Esophagus squamous epithelium (tissue), 5 donors: ENCODE data around the gene RP2. TPM values are rescaled to one million over a fixed set of nuclear protein-coding genes. Genes with fewer than 3 reads are reported as not detected.

Source experiments
- DNase-seq: peaks from one replicate; lab custom pipeline; 2025; lab: John Stamatoyannopoulos, UW
- H3K27ac ChIP-seq, 4 donors: fragments of 200-600 bp; sonication (generic); one replicate each; pipeline ENCODE4 v1.5.1; 2016 to 2019; ENCODE audit warnings: mild to moderate bottlenecking in 1 of 4
- H3K27me3 ChIP-seq, 4 donors: fragments of 200-600 bp; sonication (generic); 1 replicate in 3 of 4; 2 replicates in 1 of 4; pipeline versions ENCODE4 v1.5.1 to v1.6.0; 2017 to 2021; ENCODE audit warnings: antibody characterized with exemption in 1 of 4
- H3K36me3 ChIP-seq, 3 donors: fragments of 200-600 bp; sonication (generic); one replicate each; pipeline ENCODE4 v1.5.1; 2016 to 2019
- H3K4me1 ChIP-seq, 3 donors: fragments of 200-600 bp; sonication (generic); one replicate each; pipeline ENCODE4 v1.5.1; 2017 to 2019
- H3K4me3 ChIP-seq, 4 donors: fragments of 200-600 bp; sonication (generic); 1 replicate in 3 of 4; 2 replicates in 1 of 4; pipeline ENCODE4 v1.5.1; 2016 to 2019; ENCODE audit warnings: mild to moderate bottlenecking in 2 of 4, moderate library complexity in 1 of 4
- H3K9me3 ChIP-seq, 3 donors: fragments of 200-600 bp; sonication (generic); one replicate each; pipeline ENCODE4 v1.5.1; 2016 to 2019
- POLR2A ChIP-seq, 4 donors: fragments of 450-650 bp; IDR thresholded peaks; one replicate each; pipeline ENCODE4 v1.6.1; 2017; ENCODE audit warnings: antibody characterized with exemption in 4 of 4, mild to moderate bottlenecking in 4 of 4, moderate library complexity in 3 of 4
- WGBS, 2 donors: methylation state at CpG; one replicate each; pipeline ENCODE4 v1.1.5; 2018; 5-methylcytosine and 5-hydroxymethylcytosine counted together
- intact Hi-C: fragments of 100-400 bp; cut with DNase I; formaldehyde crosslinking; loops from one replicate; pipeline ENCODE4 v1.15.0; 2022
- total RNA-seq, 4 donors: library from RNA; depleted of rRNA; stranded (reverse); fragments of >200 nt; gene quantifications; one replicate each; pipeline ENCODE4 v1.1.0, GENCODE V29; 2016
- TF ChIP-seq, protein P1 (sequence below), 6 experiments: fragments of 450-650 bp in 4 of 6; fragments of 200-600 bp in 2 of 6; sonication (generic) in 2 of 6; IDR thresholded peaks; one replicate each; pipeline ENCODE4 v1.5.1; 2016 to 2019; ENCODE audit warnings: antibody characterized with exemption in 6 of 6, mild to moderate bottlenecking in 4 of 6, moderate library complexity in 4 of 6
- donor health status: DM: yes; HTN: yes; CAD: no.

Gene RP2
- total RNA-seq, 4 donors from 2014 or later: 14.9 to 21.9 (median 17.6) TPM

DNA sequence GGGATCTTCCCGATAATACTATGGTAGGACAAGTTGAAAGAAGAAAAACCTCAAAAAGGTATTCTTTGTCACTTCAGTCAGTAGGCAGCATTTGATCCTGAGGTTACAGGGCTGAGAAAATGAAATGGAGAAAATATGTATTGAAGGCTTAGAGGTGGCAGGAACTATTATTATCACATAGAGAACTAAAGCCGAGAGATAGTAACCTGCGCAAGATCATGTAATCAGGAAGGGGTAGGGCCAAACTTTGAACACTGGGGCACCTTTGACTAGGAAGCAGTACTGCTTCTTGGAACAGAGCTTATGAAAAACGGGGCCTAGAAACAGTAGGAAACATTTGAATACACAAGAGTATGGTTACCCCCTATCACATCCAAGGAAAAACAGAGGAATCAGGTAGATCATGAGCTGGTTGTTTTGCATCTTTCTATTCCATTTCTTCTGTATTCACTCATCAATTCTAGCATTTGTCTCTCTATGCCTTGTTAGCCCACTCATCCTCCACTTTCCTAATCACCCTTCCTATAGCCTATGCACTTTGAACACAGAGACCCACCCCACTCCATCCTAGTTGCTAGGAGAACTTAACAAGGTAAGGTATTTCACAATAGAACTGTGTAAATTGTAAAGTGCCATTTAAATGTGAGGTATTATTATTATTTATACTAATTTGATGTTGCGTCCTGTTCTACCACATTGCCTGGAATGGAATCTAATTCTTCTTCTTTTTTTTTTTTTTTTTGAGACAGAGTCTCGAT lies 43.3 kb upstream of the RP2 start:
- H3K36me3 ChIP-seq: no peaks in the 10 kb centered on the region
- 62 to 82% methylated on average over 5 to 6 of the region's 6 CpGs for WGBS, 2 donors
- H3K4me1 ChIP-seq: peaks cover 0 to 28% (median 10%) of the 10 kb centered on the region in 3 donors
- H3K27ac ChIP-seq: peak overlapping the region in 3 of 4 donors; percentile 65 to 85 (median 79)
- no peaks in the 10 kb centered on the region for H3K9me3 ChIP-seq
- H3K4me3 ChIP-seq: no peak overlapping the region
- TF ChIP-seq POLR2A (IDR thresholded peaks at IDR 0.05): no peak
- TF ChIP-seq, protein P1, sequence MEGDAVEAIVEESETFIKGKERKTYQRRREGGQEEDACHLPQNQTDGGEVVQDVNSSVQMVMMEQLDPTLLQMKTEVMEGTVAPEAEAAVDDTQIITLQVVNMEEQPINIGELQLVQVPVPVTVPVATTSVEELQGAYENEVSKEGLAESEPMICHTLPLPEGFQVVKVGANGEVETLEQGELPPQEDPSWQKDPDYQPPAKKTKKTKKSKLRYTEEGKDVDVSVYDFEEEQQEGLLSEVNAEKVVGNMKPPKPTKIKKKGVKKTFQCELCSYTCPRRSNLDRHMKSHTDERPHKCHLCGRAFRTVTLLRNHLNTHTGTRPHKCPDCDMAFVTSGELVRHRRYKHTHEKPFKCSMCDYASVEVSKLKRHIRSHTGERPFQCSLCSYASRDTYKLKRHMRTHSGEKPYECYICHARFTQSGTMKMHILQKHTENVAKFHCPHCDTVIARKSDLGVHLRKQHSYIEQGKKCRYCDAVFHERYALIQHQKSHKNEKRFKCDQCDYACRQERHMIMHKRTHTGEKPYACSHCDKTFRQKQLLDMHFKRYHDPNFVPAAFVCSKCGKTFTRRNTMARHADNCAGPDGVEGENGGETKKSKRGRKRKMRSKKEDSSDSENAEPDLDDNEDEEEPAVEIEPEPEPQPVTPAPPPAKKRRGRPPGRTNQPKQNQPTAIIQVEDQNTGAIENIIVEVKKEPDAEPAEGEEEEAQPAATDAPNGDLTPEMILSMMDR (IDR thresholded peaks at IDR 0.05): no peak
- H3K27me3 ChIP-seq: no peaks in the 10 kb centered on the region
- intact Hi-C loops: no loop called here
- DNase-seq: no peak

DNA sequence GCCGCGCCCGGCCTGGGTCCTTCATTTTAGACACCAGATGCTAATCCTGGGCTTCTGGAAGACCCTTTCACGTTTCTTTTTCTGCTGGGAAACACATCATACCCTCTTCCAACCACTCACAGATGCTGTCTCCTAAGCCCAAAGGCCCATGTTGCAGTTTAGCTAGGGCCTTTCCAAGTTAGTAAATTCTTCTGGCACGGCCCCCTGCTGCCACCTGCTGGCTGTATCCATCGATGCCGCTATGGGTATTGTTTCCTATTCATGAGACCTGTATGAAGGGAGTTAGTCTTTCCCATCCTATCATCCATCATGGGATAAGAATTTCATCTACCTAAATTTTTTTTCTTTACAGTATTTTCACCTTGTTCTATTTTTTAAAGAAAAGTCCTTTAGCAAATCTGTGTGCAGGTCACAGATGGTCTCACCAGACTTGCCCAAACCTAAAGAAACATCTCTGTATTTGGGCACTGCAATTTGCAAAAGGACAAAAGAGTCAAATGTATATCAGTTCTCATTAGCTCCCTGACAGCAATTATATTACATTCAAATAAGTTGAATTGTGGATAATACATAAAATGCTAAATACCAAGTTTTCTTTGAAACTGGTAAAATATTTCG lies 40.2 kb upstream of the RP2 start:
- intact Hi-C loops: no loop called here
- peak; percentile 4 for DNase-seq
- 47 to 96% methylated on average over 4 to 8 of the region's 8 CpGs for WGBS, 2 donors

DNA sequence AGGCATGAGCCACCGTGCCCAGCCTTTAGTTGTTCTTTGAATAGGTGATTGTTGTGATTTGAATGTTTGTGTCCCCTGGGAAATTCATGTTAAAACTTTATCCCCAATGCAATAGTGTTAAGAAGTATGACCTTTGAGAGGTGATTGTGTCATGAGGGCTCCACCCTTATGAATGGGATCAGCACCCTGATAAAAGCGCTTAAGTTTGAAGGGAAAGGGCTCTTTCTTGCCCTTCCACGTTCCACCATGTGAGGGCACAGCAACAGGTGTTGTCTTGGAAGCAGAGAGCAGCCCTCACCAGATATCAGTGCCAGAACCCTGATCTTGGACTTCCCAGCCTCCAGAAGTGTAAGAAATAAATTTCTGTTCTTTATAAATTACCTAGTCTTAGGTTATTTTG lies 33.7 kb upstream of the RP2 start:
- intact Hi-C loops: no loop called here
- Histone ChIP-seq H3K4me3 (no peak overlapping the region), H3K4me1 (peaks cover 0 to 5% (median 0%) of the 10 kb centered on the region in 3 donors), H3K27ac (peak overlapping the region in 2 of 4 donors; percentile 62 to 65), H3K27me3 (no peaks in the 10 kb centered on the region), H3K36me3 (no peaks in the 10 kb centered on the region), H3K9me3 (no peaks in the 10 kb centered on the region)
- 21 to 47% methylated on average over 2 to 3 of the region's 3 CpGs for WGBS, 2 donors
- no peak for DNase-seq
- TF ChIP-seq, protein P1 (IDR thresholded peaks at IDR 0.05): peak in 2 of 6 experiments; percentile 15 to 51
- no peak for TF ChIP-seq POLR2A (IDR thresholded peaks at IDR 0.05)

More for the DNA sequence above, 40.2 kb upstream of the RP2 start:
- no peak for TF ChIP-seq POLR2A (IDR thresholded peaks at IDR 0.05)
- TF ChIP-seq, protein P1 (IDR thresholded peaks at IDR 0.05): peak; percentile 60 to 80 (median 74)
- Histone ChIP-seq H3K27ac (no peak overlapping the region), H3K27me3 (no peaks in the 10 kb centered on the region), H3K4me3 (no peak overlapping the region), H3K4me1 (peaks cover 0 to 20% (median 6%) of the 10 kb centered on the region in 3 donors), H3K36me3 (no peaks in the 10 kb centered on the region), H3K9me3 (no peaks in the 10 kb centered on the region)

DNA sequence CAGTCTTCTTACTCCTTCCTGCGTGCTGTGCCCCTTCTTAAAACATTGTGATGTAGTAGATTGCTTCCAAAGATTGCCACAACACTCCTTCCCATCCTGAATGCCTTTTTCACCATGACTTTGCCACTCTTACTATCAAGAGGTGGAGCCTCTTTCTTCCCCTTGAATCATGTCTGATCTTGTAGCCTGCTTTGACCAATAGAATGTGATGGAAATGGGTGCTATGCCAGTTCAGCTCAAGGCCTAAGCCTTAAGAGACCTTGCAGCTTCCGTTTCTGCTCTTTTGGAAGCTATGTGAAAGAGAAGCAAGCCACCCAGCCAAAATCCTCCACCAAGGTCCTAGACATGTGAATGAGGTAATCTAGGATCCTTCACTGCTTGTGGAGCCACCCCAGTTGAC lies 31.6 kb upstream of the RP2 start:
- Histone ChIP-seq H3K27ac (peak overlapping the region in 2 of 4 donors; percentile 9 to 42), H3K9me3 (no peaks in the 10 kb centered on the region), H3K36me3 (no peaks in the 10 kb centered on the region), H3K27me3 (no peaks in the 10 kb centered on the region), H3K4me1 (peaks cover 0 to 5% (median 0%) of the 10 kb centered on the region in 3 donors), H3K4me3 (no peak overlapping the region)
- 53 to 63% methylated on average over 1 of the region's 2 CpGs for WGBS, 2 donors
- DNase-seq: no peak
- intact Hi-C loops: no loop called here
- TF ChIP-seq, protein P1 (IDR thresholded peaks at IDR 0.05): no peak
- TF ChIP-seq POLR2A (IDR thresholded peaks at IDR 0.05): no peak

DNA sequence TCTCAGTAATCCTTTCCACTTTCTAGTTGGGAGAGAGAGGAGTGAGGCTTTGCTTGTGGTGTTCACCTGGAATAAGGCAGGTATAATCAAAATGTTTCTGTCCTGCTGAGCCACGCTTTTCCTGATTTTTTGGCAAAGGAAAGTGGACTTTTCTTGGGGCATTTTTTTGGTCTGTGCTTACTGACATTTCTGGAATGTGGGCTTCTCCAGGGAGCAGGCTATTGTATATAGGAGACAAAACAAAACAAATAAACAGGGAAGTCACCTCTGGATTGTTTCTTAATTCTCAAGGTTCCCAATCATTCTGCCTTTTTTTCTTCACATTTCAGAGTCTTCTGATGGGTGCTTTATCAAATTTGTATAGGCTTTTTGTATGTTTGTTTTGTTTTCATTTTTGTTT lies 25.7 kb upstream of the RP2 start:
- Histone ChIP-seq H3K27me3 (no peaks in the 10 kb centered on the region), H3K9me3 (no peaks in the 10 kb centered on the region), H3K4me1 (no peaks in the 10 kb centered on the region), H3K36me3 (no peaks in the 10 kb centered on the region), H3K4me3 (no peak overlapping the region), H3K27ac (no peak overlapping the region)
- TF ChIP-seq, protein P1 (IDR thresholded peaks at IDR 0.05): no peak
- TF ChIP-seq POLR2A (IDR thresholded peaks at IDR 0.05): no peak
- 50 to 57% methylated on average over 1 of the region's 1 CpG for WGBS, 2 donors
- intact Hi-C loops: no loop called here
- DNase-seq: no peak
